ENCODE measurements around the gene HNRNPUL1.
"Not testable (repeated sequence)": the region's sequence is repeated elsewhere in the genome, so short reads cannot be mapped to it uniquely, and the experiment has no call there.

HNRNPUL1 gene

DNA sequence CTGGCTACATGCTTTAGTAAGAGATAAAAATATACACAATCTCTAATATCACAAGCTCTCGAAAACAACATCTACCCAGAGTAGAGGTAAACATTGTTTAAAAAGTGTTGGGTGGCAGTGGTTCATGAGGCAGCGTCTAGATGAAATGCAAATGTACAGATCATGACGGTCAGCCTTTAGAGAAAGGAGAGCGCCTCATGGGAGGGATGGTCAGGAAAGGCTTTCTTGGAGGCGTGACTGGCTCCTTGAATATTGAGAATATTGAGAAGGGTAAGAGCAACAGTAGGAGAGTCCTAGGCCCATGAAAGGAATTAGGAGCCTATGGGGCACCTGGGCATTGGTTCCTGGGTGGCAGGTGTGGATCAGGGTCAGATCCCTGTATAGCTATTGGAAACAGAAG lies 10.6 kb downstream of the HNRNPUL1 start:
- FAIRE-seq (no peak), DNase-seq (ENCODE audit: insufficient read length, low spot score) (no peak)
- TF ChIP-seq POLR2A (IDR thresholded peaks at IDR 0.05; ENCODE audit: low read depth, low read length), result no peak

GRCh38 chr19:41276231-41276630 lies 12.1 kb downstream of the HNRNPUL1 start:
- no peak for TF ChIP-seq POLR2A (IDR thresholded peaks at IDR 0.05; ENCODE audit: low read depth, low read length)
- DNase-seq (ENCODE audit: insufficient read length, low spot score), result no peak
- no peak for FAIRE-seq

DNA sequence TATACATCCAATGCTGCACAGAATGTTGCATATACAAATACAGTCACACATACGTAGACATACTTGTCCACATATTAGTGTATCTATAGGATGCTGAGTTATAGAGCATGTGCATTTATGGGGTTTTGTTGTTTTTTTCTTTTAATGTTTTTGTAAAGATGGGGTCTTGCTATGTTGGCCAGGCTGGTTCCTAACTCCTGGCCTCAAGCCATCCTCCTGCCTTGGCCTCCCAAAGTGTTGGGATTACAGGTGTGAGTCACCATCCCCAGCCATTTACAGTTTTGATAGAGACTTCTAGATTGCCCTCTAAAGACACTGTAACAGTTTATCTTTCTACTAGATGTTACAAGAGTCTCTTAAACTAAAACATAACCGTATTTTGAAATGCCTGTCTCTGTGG lies 14.3 kb downstream of the HNRNPUL1 start:
- no peak for TF ChIP-seq POLR2A (IDR thresholded peaks at IDR 0.05; ENCODE audit: low read depth, low read length)
- FAIRE-seq, result no peak
- no peak for DNase-seq (ENCODE audit: insufficient read length, low spot score)

DNA sequence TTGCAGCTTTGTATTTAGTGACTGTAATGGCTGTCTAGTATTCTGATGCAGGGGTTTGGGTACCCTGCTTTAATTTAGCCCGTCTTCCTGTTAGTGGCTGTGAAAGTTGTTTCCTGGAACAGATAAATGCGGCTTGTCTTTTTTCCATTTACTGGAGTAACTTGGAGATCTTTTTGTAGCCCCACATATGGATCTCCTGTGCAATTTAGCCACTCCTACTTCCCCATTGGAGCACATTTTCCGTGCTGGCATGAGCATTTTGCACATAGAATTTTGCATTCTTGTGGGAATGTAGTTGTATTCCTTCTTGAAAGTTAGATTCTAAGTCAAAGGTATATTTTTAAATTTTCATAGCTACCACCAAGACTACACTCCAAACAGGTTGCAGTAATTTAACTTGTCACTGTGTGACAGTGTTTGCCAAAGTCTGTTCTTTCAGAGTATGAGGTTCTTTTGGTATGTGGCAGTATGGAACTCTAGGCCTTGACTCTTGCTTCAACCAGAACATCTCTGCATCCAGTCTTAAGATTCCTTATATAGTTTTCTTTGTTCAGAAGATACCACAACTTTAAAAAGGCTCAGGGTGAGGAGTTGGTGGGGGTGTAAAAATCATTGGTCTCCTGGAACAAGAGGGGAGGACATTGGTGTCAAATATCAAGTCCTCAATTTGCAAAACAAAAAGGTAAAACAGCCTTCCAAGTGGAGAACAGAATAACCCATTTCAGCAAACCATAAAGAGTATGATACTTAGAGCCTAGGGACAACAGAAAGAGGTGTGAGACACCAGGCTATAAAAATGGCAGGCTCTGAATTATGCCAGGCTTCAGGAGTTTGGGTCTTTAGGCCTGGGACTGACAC lies 24.7 kb downstream of the HNRNPUL1 start:
- TF ChIP-seq POLR2A (IDR thresholded peaks at IDR 0.05; ENCODE audit: low read depth, low read length), result no peak
- DNase-seq (ENCODE audit: insufficient read length, low spot score) (no peak), FAIRE-seq (no peak)

GRCh38 chr19:41289814-41290213 lies 25.6 kb downstream of the HNRNPUL1 start:
- not testable (repeated sequence) for FAIRE-seq; DNase-seq (ENCODE audit: insufficient read length, low spot score)

DNA sequence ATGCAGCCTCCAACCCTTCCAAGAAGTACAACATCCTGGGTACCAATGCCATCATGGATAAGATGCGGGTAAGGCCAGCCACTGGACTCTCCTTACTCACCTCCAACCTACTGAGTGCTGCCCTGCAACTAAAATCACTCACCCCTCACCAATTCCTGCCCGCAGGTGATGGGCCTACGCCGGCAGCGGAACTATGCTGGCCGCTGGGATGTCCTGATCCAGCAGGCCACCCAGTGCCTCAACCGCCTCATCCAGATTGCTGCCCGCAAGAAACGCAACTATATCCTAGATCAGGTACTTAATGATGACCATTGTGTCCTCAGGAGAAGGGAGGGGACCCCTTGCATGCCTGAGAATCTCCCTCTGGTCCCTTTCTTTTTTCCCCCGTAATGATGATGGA lies 30.2 kb downstream of the HNRNPUL1 start:
- TF ChIP-seq POLR2A (IDR thresholded peaks at IDR 0.05; ENCODE audit: low read depth, low read length), result no peak
- FAIRE-seq, result no peak
- no peak for DNase-seq (ENCODE audit: insufficient read length, low spot score)

DNA sequence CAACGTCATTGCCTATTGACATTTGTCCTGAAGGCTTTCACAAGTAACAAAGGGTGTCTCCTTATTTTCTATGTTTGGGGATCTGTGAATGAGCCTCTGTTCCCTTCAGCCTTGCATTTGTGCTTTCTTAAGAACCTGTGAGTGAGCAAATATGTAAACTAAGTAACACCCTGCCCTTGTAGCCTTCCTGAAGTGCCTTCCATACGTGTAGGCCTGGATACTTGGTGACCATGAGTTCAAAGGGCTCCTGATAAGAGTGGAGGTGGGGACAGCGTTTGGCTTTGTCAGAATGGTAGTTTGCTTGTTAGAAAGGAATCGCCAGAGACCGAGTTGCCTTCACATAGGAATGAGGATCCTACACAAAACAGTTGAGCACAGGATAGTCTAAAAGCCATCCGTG lies 31.3 kb downstream of the HNRNPUL1 start:
- no peak for TF ChIP-seq POLR2A (IDR thresholded peaks at IDR 0.05; ENCODE audit: low read depth, low read length)
- DNase-seq (ENCODE audit: insufficient read length, low spot score), result no peak
- FAIRE-seq, result no peak

- DNase-seq (ENCODE audit: insufficient read length, low spot score), result no peak
- FAIRE-seq, result no peak
- no peak for TF ChIP-seq POLR2A (IDR thresholded peaks at IDR 0.05; ENCODE audit: low read depth, low read length)
Measured at GRCh38 chr19:41296433-41296871, 32.3 kb downstream of the HNRNPUL1 start.

GRCh38 chr19:41297628-41298347 lies 33.6 kb downstream of the HNRNPUL1 start:
- FAIRE-seq (no peak), DNase-seq (ENCODE audit: insufficient read length, low spot score) (no peak)
- TF ChIP-seq POLR2A (IDR thresholded peaks at IDR 0.05; ENCODE audit: low read depth, low read length), result no peak

DNA sequence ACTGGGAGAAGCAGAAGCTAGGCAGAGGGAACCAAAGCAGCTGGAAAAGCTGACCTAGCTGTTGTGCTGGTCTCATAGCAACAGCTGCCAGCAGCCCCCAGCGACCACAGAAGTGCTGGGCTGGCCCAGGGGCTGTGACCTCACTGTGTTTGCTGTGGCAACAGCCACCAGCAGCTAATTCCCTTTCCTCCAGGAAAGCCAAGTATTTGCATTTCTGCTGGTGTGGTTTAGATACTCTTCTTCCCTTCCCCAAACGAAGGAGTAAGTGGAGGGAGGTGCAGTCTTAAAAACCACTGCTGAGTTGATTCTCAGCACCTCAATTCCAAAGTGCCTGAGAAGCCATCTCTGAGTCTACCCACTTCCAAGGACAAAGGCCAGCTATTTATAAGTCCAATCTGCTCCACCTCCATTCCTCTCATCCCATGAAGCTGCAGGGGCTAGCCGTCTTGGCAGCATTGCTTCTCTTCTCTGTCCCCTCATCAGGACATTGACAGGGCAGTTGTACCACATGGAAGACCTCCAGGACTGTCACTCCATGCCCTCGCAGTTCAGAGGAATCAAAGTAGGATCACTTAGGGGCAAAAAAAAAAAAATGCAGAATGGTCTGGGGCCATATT lies 34.3 kb downstream of the HNRNPUL1 start:
- no peak for DNase-seq (ENCODE audit: insufficient read length, low spot score)
- FAIRE-seq, result no peak
- no peak for TF ChIP-seq POLR2A (IDR thresholded peaks at IDR 0.05; ENCODE audit: low read depth, low read length)

- no peak for FAIRE-seq
Measured at GRCh38 chr19:41299046-41299754, 35.0 kb downstream of the HNRNPUL1 start.

DNA sequence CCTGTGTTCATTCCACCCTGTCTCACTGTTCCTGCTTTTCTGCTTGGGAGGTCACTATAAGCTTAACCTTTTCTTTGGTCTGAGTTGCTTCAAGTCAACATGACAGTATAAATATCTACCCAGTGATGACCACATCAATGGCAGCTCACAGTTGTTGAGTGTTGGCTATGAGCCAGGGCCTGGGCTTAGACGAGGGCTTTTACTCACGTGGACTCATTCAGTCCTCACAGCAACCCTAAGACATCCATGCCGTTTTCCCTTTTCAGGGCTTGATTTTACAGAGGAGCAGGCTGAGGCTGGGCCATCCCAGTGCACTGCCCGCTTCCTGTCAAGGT lies 35.5 kb downstream of the HNRNPUL1 start:
- DNase-seq (ENCODE audit: insufficient read length, low spot score) (no peak), FAIRE-seq (no peak)
- no peak for TF ChIP-seq POLR2A (IDR thresholded peaks at IDR 0.05; ENCODE audit: low read depth, low read length)

More at GRCh38 chr19:41299046-41299754, 35.0 kb downstream of the HNRNPUL1 start:
- TF ChIP-seq POLR2A (IDR thresholded peaks at IDR 0.05; ENCODE audit: low read depth, low read length), result no peak
- DNase-seq (ENCODE audit: insufficient read length, low spot score), result no peak

- no peak for FAIRE-seq
- no peak for TF ChIP-seq POLR2A (IDR thresholded peaks at IDR 0.05; ENCODE audit: low read depth, low read length)
- no peak for DNase-seq (ENCODE audit: insufficient read length, low spot score)
Measured at GRCh38 chr19:41300555-41300954, 36.4 kb downstream of the HNRNPUL1 start.

Data from H54 (cell line).